A673 (cell line): ENCODE data around the gene CA7. TPM values are rescaled to one million over a fixed set of nuclear protein-coding genes. Genes with fewer than 3 reads are reported as not detected.

Experiments
- BruUV-seq: library from RNA; stranded (reverse); fragments of 400-500 nt; replicated peaks from 2 replicates; lab custom pipeline; 2021; lab: Mats Ljungman, UMichigan
- CTCF ChIA-PET: fragments of 300-600 bp; sonication (Branson Sonifier 250); formaldehyde crosslinking; loops from one replicate; lab custom pipeline; 2022; ENCODE audit warnings: antibody characterized with exemption; lab: Charles Lee
- POLR2A ChIA-PET: fragments of 300-600 bp; sonication (Branson Sonifier 250); formaldehyde crosslinking; loops from one replicate; lab custom pipeline; 2022; ENCODE audit warnings: antibody characterized with exemption; ENCODE audit not compliant: low non-redundant PET; lab: Charles Lee
- DNase-seq: peaks from one replicate; pipeline ENCODE4 v3.0.0-alpha.2; 2015; ENCODE audit warnings: low spot score
- H3K27ac ChIP-seq: fragments of 200-600 bp; sonication (generic); 2 replicates; pipeline ENCODE4 v1.5.1; 2016; ENCODE audit warnings: mixed run types, low read depth, mild to moderate bottlenecking, mixed read lengths, antibody characterized with exemption, low read length; ENCODE audit not compliant: poor library complexity, severe bottlenecking
- H3K27me3 ChIP-seq: fragments of 200-600 bp; sonication (generic); replicated peaks from 2 replicates; pipeline ENCODE4 v1.6.1; 2017; ENCODE audit warnings: mixed run types, low read depth, mild to moderate bottlenecking, mixed read lengths, antibody characterized with exemption, low read length; ENCODE audit not compliant: insufficient read depth, poor library complexity
- H3K36me3 ChIP-seq: fragments of 200-600 bp; sonication (generic); 2 replicates; pipeline ENCODE4 v1.6.1; 2016; ENCODE audit warnings: mixed run types, mild to moderate bottlenecking, mixed read lengths, antibody characterized with exemption, low read length; ENCODE audit not compliant: insufficient read depth, poor library complexity, severe bottlenecking
- H3K4me1 ChIP-seq: fragments of 200-600 bp; sonication (generic); 2 replicates; pipeline ENCODE4 v1.6.1; 2017; ENCODE audit warnings: mixed run types, mild to moderate bottlenecking, mixed read lengths, antibody characterized with exemption, low read length; ENCODE audit not compliant: insufficient read depth, poor library complexity, severe bottlenecking
- H3K4me3 ChIP-seq: fragments of 200-600 bp; sonication (generic); 2 replicates; pipeline ENCODE4 v1.5.1; 2016; ENCODE audit warnings: low read depth, mixed run types, mild to moderate bottlenecking, mixed read lengths, low read length; ENCODE audit not compliant: poor library complexity, severe bottlenecking
- H3K9me3 ChIP-seq: fragments of 200-600 bp; sonication (generic); 2 replicates; pipeline ENCODE4 v1.6.1; 2016; ENCODE audit warnings: mixed run types, low read depth, mild to moderate bottlenecking, mixed read lengths, antibody characterized with exemption, low read length; ENCODE audit not compliant: poor library complexity, severe bottlenecking
- CTCF ChIP-seq: fragments of 300-800, 200-600 bp; sonication (generic); conservative IDR thresholded peaks from 2 replicates; pipeline ENCODE4 v1.5.1; 2017; ENCODE audit warnings: low read depth, mild to moderate bottlenecking, antibody characterized with exemption, low read length, moderate library complexity, mixed read lengths
- EZH2 ChIP-seq: fragments of 200-600 bp; sonication (generic); IDR thresholded peaks from 2 replicates; pipeline ENCODE4 v1.6.1; 2017; ENCODE audit warnings: borderline replicate concordance, low read depth, mild to moderate bottlenecking, mixed read lengths, antibody characterized with exemption, low read length; ENCODE audit not compliant: poor library complexity, severe bottlenecking
- intact Hi-C: fragments of 100-400 bp; cut with micrococcal nuclease; formaldehyde crosslinking; loops from one replicate; pipeline ENCODE4 v1.10.0; 2022; ENCODE audit not compliant: unreplicated experiment
- total RNA-seq: library from RNA; stranded (reverse); gene quantifications from 2 replicates; pipeline ENCODE4 v1.2.3, GENCODE V29; 2021

Gene CA7
- total RNA-seq, 1 experiment from 2014 or later: not detected

- DNase-seq: no peak
- H3K27ac ChIP-seq: peak overlapping the region; percentile 89
- CTCF ChIA-PET: interaction anchor here (0.8 to 2.0 kb wide), 3 partner anchors 8 to 48 kb away, joined by 5 to 12 read pairs (median 5); no protein-coding TSS in a partner anchor
- H3K4me3 ChIP-seq: peak overlapping the region; percentile 96
- H3K4me1 ChIP-seq: peaks cover 3% of the 10 kb centered on the region
- POLR2A ChIA-PET: no interaction called here
- no peaks in the 10 kb centered on the region for H3K9me3 ChIP-seq
- TF ChIP-seq EZH2 (no peak), CTCF (no peak)
- H3K27me3 ChIP-seq: no peaks in the 10 kb centered on the region
- peaks cover 26% of the 10 kb centered on the region for H3K36me3 ChIP-seq
- intact Hi-C loops: no loop called here
- BruUV-seq: no TSS peak
Measured at GRCh38 chr16:66881014-66881417, 36.8 kb downstream of the CA7 start.

GRCh38 chr16:66881560-66881959, 37.3 kb downstream of the CA7 start:
- Histone ChIP-seq H3K4me1 (peaks cover 4% of the 10 kb centered on the region), H3K9me3 (no peaks in the 10 kb centered on the region), H3K27me3 (no peaks in the 10 kb centered on the region), H3K4me3 (peak overlapping the region; percentile 96), H3K36me3 (peaks cover 31% of the 10 kb centered on the region), H3K27ac (no peak overlapping the region)
- CTCF ChIA-PET: interaction anchor here (2.0 kb wide), 1 partner anchor 9 kb away, joined by 12 read pairs; no protein-coding TSS in a partner anchor
- POLR2A ChIA-PET: no interaction called here
- intact Hi-C loops: no loop called here
- BruUV-seq: no TSS peak
- DNase-seq: no peak
- no peak for TF ChIP-seq CTCF
- no peak for TF ChIP-seq EZH2

- ChIA-PET POLR2A (no interaction called here), CTCF (interaction anchor here (2.0 kb wide), 1 partner anchor 9 kb away, joined by 12 read pairs; no protein-coding TSS in a partner anchor)
- Histone ChIP-seq H3K27ac (no peak overlapping the region), H3K27me3 (no peaks in the 10 kb centered on the region), H3K36me3 (peaks cover 35% of the 10 kb centered on the region), H3K9me3 (no peaks in the 10 kb centered on the region), H3K4me3 (peak overlapping the region; percentile 96), H3K4me1 (peaks cover 8% of the 10 kb centered on the region)
- BruUV-seq: no TSS peak
- TF ChIP-seq EZH2 (no peak), CTCF (no peak)
- intact Hi-C loops: no loop called here
- no peak for DNase-seq
Measured at GRCh38 chr16:66881964-66882508, 37.8 kb downstream of the CA7 start.
